Measurements from ENCODE around the gene CRMP1. TPM values are rescaled to one million over a fixed set of nuclear protein-coding genes. Genes with fewer than 3 reads are reported as not detected.

The CRMP1 gene
- total RNA-seq, 1 donor from 2014 or later, result 0.49 TPM

DNA sequence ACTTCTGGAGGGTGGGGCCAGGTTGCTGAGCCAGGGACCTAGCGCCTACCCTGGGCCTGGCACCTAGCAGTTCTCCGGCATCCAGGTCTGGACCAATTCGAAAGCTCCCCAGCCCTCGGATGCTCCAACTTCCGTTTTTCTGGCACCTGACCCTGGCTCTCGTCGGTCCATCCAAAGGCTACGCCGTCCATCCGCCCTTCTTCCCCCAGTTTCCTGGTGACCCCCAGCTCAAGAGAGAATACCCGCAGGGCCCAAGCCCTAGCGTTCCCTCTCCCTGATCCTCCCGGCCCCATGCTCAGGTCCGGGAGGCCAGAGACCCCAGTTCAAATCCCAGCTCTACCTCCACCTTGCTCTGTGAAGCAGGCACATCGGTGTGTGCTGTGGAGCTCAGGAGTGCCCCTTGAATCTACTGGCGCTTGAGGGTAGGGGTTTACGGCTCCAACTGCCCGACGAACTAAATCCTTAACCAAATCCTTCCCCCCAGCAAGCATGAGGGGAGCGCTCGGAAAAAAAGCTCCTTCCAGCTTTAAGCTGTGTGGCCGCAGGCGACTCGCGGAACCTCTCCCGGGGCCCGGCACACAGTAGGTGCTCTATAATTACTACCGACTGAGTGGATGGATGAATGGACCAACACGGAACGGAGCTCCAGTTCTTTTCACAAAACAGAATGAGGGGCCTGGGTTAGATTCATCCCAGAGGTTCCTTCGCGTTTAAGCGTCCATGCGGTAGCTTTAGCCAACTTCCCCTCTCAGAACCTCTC, 1.1 kb downstream of the CRMP1 start:
- no peak for ATAC-seq
- intact Hi-C loops (cut with DNase I), result no loop called here

DNA sequence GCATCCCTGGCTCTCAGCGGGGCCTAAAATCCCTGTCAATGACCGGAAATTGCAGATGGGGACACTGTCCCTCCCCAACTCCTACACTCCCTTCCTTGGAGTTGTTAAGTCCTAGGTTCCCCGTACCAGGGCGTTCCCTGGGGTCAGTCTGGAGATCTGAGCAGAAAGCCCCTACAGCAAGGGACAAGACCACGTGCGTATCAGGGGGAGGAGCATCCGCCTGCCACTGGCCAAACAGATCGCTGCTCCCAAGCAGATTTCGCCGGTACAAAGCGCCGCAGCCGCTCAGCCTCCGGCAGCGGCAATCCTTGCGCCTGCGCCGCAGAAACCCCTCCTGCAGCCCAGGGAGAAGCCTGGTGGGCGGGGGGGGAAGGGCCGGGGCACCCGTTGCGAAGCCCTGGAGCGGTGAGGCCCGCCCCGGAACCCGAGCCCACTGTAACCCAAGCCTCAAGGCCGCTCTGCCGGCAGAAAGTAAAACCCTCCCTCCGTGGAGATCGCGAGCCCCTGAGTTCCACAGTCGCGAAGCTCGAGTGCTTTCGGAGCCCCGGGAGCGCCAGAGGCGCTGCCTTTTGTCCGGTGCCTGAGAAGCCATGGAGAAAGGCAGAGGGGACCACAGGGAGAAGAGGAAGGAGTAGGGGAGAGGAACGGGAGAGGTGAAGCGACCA, 2.7 kb downstream of the CRMP1 start:
- no peak for ATAC-seq
- no peak for DNase-seq (ENCODE audit: low spot score)
- intact Hi-C loops (cut with DNase I), result no loop called here

More for the DNA sequence above, 1.1 kb downstream of the CRMP1 start:
- DNase-seq (ENCODE audit: low spot score), result no peak

DNA sequence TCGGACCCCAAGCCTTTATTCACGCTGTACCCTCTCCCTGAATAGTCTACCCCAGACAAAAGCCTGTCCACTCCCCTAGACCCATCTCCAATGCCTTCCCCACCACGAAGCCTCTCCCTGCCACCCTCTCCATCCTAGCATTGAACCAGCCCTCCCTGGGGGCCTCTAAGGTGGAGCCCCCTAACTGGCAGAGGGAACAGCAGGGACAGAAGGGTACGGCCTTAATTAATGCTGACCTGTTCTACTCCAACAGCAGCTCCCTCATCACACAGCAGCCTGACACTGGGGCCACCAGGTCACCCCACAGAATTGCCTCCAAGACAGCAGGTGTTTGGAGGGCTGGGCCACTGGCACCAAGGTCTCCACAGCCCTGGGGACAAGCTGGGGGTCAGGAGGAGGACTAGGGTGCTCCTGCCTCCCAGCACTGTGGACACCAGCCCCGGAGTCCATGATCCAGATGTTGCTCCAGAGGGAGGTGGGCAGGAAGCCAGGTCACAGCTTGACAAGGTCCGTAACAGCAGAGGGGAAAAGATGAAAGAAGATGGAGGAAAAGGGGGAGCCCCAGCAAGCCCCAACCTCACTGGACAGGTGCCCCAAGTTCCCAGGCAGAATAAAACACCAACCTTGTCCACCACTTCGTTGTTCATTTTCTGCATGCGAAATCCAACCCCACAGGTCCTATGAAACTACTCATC, 3.7 kb downstream of the CRMP1 start:
- intact Hi-C loops (cut with DNase I), result no loop called here
- ATAC-seq, result no peak

DNA sequence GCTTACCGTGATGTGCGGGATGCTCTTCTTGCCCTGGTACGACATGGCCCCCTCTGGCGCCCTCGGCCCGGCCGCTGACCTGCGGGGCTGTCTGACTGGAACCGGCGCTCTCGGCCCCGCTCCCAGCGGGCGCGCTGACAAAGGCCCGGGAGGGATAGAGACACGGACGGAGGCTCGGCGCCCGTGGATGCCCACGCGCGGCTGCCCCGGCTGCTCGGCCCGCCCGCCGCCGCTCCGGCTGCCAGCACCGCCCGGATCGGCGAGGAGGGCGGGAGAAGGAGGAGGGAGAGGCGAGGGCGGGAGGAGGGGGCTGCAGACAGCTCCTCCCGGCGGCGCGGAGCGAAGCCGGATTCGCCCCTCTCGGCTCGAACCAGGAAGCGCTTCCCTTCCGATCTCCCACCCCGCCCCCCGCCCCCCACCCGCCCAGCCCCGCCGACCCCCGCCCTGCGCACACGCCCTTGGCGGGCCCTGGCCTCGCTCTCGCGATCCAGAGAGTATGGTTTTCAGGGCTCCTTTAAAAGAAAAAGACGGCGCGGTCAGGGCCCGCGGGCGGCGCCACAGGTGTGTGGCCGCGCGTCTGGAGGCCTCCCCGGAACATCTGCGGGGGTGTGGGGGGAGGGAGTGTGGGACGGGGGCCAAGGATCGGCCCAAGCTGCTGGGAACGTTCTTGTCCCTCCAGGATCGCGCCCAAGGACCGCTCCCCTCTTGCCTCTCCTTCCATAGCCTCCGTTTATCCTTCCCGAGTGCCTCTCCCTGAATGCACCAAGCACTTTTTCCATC, 4.5 kb downstream of the CRMP1 start:
- intact Hi-C loops (cut with DNase I), result no loop called here
- DNase-seq (ENCODE audit: low spot score) (no peak), ATAC-seq (no peak)

More for the DNA sequence above, 3.7 kb downstream of the CRMP1 start:
- no peak for DNase-seq (ENCODE audit: low spot score)

GRCh38 chr4:5887361-5888221, 5.3 kb downstream of the CRMP1 start:
- intact Hi-C loops (cut with DNase I), result no loop called here
- DNase-seq (ENCODE audit: low spot score), result no peak
- no peak for ATAC-seq

DNA sequence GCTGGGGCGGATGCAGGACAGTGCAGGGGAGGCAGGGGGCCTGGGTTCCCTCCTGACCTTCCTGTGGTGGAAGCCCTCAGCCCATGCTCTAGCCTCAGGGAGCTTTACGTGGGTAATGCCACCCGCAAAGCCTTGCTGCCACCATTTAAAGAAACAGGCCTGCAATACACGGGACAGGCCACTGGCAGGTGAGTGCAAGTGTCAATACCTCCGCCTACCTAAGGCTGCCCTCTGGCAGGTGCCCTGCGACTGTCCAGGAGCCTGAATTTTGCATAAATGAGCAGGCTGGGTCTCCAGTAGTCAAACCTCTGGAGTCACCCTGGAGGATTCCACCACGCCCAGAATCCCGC, 5.9 kb downstream of the CRMP1 start:
- no peak for DNase-seq (ENCODE audit: low spot score)
- intact Hi-C loops (cut with DNase I), result no loop called here
- no peak for ATAC-seq

DNA sequence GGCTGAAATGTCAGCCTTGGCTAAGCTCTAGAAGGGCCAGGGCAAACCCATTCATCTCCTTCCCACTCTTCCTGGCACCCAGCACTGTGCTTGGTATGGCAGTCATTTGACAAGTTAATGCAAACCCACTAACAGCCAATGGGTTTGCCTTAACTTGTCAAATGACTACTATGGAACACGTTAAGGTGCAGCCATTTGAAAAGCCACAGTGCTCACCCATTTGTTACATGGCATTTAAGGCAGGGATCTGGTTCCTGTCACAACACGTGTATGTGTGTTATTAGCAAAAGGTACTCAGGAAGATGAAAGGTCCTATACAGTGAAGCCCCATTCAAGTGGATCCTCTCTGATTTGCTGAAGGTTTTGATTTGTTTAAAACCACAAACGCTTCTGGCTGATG, 7.2 kb downstream of the CRMP1 start:
- ATAC-seq (no peak), DNase-seq (ENCODE audit: low spot score) (no peak)
- intact Hi-C loops (cut with DNase I), result no loop called here

DNA sequence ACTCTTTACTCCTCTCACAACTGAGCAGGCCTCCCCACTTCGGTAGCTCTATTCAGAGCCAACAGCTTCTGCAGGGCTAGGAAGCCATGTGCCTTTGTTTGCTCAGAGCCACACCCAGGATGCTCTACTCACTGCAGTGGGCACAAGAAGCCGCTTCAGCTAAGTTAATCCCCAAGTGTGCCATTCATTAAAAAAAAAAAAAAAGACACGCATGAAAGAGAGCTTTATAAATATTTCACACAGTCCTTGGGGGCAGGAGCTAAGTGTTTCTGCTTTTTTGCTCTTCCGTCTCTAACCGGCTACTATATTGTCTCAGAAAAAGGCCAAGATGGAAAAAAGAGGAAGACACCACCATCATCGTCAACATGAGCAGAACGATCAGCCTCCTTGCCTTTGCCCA, 8.1 kb downstream of the CRMP1 start:
- DNase-seq (ENCODE audit: low spot score), result no peak
- intact Hi-C loops (cut with DNase I), result no loop called here
- no peak for ATAC-seq

DNA sequence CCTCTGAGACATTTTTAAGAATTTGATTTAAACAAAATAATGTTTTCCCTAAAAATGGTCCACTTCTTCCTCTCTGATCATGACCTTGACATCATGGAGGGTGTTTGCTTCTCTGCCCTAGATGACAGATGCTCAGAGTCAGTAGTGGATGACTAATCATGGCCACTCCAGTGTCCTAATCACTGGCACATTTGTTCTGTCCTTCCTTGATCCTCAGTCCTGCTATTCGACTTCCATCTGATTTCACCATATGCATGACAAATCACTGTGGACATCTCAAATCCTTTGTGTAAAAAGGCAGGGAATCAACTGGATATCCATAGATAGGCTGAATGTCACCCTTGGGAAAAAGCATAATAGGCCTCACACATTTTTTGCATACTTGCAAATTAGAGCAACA, 9.0 kb downstream of the CRMP1 start:
- ATAC-seq, result no peak
- intact Hi-C loops (cut with DNase I), result no loop called here

DNA sequence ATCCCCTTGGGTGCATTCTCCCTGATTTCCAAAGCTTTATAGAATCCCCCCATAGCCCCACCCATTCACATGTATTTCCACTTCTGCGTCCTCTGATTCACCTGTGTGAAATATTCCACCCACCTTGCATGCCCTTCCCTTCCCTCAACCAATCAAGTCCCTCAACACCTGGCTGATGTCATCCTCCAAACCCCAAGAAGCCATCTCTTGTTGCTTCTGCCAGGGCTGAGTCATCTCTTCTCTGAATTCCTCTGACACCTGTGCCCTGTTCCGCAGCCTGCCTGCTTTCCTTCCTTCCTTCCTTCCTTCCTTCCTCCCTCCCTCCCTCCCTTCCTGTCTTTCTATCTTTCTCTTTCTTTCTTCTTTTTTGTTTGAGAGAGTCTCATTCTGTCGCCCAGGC, 9.9 kb downstream of the CRMP1 start:
- DNase-seq (ENCODE audit: low spot score) (no peak), ATAC-seq (no peak)
- intact Hi-C loops (cut with DNase I), result no loop called here

More for the DNA sequence above, 9.0 kb downstream of the CRMP1 start:
- no peak for DNase-seq (ENCODE audit: low spot score)

GRCh38 chr4:5881340-5881739, 11.5 kb downstream of the CRMP1 start:
- DNase-seq (ENCODE audit: low spot score), result no peak
- ATAC-seq, result no peak
- intact Hi-C loops (cut with DNase I), result no loop called here

DNA sequence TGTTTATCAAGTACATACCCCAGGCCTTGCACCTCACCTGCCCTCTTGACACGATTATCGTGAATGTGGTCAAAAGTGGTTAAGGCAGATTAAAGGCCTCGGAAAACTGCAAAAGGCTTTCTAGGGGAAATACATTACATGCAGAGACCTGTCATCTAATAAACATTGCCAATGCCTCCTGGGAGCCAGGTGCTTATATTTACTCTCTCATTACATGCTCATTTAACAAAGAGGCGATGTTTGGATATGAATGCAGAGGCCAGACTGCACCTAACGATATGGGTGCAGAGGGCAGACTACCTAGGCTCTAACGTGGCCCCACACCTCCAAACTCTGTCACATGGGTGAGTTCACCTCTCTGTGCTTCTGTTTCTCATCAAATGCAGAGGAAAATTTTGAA, 14.5 kb downstream of the CRMP1 start:
- intact Hi-C loops (cut with DNase I), result no loop called here
- ATAC-seq, result no peak

GRCh38 chr4:5877392-5877791, 15.5 kb downstream of the CRMP1 start:
- DNase-seq (ENCODE audit: low spot score) (no peak), ATAC-seq (no peak)
- intact Hi-C loops (cut with DNase I), result no loop called here

More for the DNA sequence above, 14.5 kb downstream of the CRMP1 start:
- DNase-seq (ENCODE audit: low spot score), result no peak

DNA sequence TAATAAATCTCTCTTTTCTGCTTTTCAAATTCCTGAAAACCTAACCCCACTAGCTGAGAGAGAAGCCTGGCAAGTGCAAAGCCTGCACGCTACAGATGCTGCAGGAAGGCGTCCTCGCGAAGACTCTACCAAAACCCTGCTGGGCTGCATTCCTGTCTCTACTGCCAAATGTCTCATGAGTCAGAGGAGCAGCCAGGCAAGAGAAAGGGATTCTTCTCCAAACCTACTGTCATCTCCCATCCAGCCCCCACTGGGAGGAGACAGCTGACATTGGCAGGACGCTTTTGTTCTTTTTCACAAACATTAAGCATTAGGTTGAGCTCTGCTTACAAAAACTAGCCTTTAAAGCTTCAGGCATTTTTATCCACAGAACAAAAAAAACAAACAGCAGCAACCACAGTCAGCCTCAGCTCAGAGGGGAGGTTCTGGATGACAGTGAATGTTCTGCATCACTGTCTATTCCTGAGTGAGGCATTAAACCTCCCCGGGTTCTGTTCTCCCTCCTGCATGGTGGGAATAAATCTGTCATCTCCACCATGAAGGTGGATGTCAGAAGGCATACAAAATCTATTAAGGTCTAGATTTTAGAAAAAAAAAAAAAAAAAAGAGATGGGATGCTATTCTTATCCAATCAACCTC, 18.0 kb downstream of the CRMP1 start:
- intact Hi-C loops (cut with DNase I), result no loop called here
- ATAC-seq, result no peak
- no peak for DNase-seq (ENCODE audit: low spot score)

DNA sequence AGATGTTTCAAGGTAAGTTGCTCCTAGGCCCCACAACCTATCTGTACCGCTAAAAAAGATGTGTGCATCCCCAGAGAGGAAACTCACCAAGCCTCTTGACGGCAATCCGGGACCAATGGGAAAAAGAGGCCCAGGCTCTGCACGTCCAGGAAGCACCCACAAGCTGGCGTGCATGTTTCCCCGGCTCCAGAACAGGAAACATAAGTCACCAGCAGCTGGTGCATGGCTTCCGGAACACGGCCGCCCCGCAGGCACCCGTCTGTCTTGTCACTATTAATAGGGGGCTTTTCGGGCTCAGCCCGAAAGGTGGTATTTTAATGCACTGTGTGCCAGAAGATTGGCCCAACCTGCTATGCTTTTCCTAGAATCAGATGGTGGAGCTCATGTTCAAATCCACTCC, 22.2 kb downstream of the CRMP1 start:
- intact Hi-C loops (cut with DNase I), result no loop called here
- DNase-seq (ENCODE audit: low spot score) (no peak), ATAC-seq (no peak)

DNA sequence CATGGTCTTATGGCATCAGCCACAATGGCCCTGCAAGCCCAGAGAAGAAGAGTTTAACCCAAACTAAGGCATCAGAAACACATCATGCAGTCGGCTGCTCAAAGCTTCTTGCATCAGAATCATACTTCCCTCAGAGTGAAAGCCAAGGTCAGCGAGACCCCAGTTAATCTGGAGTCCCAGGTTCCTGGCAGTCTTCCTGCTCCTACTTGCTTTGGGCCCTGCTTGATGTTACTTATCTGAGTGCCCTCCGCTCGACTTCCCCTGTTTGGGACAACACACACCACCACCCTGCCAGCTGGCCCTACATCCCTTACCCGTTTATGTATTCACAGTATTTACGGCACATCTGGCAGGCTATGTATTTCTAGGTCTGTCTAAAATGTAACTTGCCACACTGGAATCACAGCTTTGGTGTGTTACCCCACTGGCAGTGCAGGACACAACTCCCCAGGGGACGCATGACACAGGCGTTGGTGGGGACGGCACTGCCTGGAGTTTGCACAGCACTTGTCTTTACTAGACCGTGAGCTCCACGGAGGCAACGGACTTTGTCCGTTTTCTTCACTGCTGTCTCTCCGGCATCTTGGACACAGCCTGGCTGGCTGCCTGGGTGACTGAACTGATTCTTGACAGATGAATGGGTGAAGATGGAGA, 22.8 kb downstream of the CRMP1 start:
- intact Hi-C loops (cut with DNase I), result no loop called here
- no peak for ATAC-seq
- no peak for DNase-seq (ENCODE audit: low spot score)

DNA sequence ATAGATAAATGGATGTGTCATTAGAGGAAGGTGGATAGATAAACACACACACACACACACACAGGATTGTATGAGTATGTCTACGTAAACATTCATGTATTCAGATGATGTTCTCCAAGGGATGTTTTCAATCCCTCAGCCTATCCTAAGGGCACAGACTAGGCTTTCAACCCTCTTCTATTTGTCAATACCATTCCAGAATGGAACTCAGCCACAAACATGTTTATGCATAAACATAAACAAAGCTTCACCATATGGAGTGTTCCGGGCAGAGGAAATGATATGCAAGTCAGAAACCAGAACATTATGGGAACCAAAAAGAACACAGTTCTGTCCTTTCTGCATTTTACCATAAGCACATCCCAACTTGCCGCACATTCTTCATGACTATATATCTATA, 25.0 kb downstream of the CRMP1 start:
- DNase-seq (ENCODE audit: low spot score) (no peak), ATAC-seq (no peak)
- intact Hi-C loops (cut with DNase I), result no loop called here
